ENCODE measurements around the gene PIK3R1.

DNA sequence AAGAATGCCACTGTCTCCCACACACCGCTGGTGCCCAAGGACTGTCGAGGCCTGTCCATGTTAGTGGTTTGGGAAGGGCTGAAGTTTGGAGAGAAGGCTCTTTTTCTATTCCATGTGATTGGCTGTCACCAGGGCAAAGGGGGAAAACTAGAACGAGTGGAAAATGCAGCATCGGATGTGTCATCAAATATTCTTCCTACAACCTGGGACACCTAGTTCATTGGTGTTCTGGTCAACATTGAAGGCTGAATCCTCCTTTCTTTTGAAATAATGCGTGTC, 53.2 kb downstream of the PIK3R1 start:
- no peak for TF ChIP-seq SPI1 (IDR thresholded peaks at IDR 0.05; ENCODE audit: borderline replicate concordance, insufficient read depth, low read depth, low read length)
- no peak for TF ChIP-seq FOS (IDR thresholded peaks at IDR 0.05; ENCODE audit: borderline replicate concordance, extremely low read depth, insufficient read length)
- no peak for TF ChIP-seq CTCF (IDR thresholded peaks at IDR 0.05 in 2 of 3, conservative IDR thresholded peaks at IDR 0.05 in 1 of 3; ENCODE audit: control insufficient read depth in 2 of 3, extremely low read depth in 1 of 3, insufficient read depth in 1 of 3, low read depth in 3 of 3, low read length in 3 of 3)
- no peak for TF ChIP-seq CEBPB (IDR thresholded peaks at IDR 0.05; ENCODE audit: borderline replicate concordance in 1 of 2, low read depth in 2 of 2, low read length in 2 of 2)
- no peak for TF ChIP-seq EP300 (IDR thresholded peaks at IDR 0.05; ENCODE audit: borderline replicate concordance in 1 of 2, control insufficient read depth in 1 of 2, low read depth in 2 of 2, low read length in 2 of 2)
- TF ChIP-seq EZH2 (IDR thresholded peaks at IDR 0.05; ENCODE audit: borderline replicate concordance, control insufficient read depth, low read depth, low read length) = no peak
- TF ChIP-seq CHD1 (IDR thresholded peaks at IDR 0.05; ENCODE audit: low read depth, low read length) = no peak
- no peak for TF ChIP-seq ZSCAN29 (IDR thresholded peaks at IDR 0.05)
- TF ChIP-seq ZNF24 (IDR thresholded peaks at IDR 0.05) = no peak

Measured in GM12878 (cell line).